Measurements from ENCODE around the gene THAP6. TPM values are rescaled to one million over a fixed set of nuclear protein-coding genes. Genes with fewer than 3 reads are reported as not detected.

Gene THAP6
- total and polyA plus RNA-seq, 3 donors from 2014 or later, result 30.2 to 44.0 (median 35.1) TPM

DNA sequence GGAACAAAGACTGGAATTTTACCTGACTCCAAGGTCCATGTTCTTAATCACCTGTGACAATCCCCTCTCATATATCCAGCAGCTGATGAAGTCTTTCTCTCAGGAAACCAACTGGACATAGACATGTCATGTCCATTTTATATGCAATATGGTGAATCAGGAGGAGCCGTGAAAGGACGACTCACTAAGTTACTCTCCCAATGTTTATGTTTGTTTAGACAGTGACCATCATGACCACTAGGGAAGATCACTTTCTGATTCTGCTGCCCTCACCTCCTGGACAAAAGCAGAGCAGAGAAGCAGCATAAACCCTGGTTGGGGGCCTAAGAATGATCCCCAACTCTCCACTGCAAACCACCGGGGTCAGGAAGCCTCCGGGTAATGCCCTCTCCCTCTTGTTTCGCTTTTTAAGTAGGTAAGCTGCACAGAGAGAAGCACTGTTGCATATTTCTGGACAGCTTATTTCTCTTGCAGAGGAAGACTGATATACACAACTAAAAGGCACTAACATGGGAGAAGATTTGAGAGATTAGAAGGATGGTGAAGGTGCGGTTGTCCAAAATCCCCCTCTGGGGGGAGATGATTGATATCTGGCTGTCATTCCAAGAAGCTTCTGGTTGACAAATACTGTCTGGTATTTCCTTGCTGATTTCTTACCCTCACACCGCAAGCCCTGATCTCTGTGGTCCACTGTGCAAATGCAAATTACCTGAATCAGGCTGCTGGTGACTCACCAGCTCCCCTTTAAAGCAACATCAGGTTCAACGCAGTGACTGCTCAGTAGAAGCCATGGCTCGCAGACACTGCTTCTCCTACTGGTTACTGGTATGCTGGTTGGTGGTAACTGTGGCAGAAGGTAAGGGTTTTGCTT, 41.3 kb downstream of the THAP6 start, which contains the start of gene ODAPH:
TSS of gene ODAPH (plus strand) at position 773 of the 871 bp plus-strand sequence. CDS start at position 790, 17 bp downstream.
- H3K9me3 ChIP-seq, result no peaks in the 10 kb centered on the region
- H3K27me3 ChIP-seq, result no peaks in the 10 kb centered on the region
- DNase-seq, result no peak
- no peak within 1 kb of the TSS for H3K27ac ChIP-seq
- TF ChIP-seq POLR2A (IDR thresholded peaks at IDR 0.05), result no peak
- TF ChIP-seq, protein P1, sequence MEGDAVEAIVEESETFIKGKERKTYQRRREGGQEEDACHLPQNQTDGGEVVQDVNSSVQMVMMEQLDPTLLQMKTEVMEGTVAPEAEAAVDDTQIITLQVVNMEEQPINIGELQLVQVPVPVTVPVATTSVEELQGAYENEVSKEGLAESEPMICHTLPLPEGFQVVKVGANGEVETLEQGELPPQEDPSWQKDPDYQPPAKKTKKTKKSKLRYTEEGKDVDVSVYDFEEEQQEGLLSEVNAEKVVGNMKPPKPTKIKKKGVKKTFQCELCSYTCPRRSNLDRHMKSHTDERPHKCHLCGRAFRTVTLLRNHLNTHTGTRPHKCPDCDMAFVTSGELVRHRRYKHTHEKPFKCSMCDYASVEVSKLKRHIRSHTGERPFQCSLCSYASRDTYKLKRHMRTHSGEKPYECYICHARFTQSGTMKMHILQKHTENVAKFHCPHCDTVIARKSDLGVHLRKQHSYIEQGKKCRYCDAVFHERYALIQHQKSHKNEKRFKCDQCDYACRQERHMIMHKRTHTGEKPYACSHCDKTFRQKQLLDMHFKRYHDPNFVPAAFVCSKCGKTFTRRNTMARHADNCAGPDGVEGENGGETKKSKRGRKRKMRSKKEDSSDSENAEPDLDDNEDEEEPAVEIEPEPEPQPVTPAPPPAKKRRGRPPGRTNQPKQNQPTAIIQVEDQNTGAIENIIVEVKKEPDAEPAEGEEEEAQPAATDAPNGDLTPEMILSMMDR (IDR thresholded peaks at IDR 0.05), result no peak
- no peaks in the 10 kb centered on the region for H3K36me3 ChIP-seq (ENCODE audit: low read depth, missing control alignments)
- H3K4me3 ChIP-seq, result no peak within 1 kb of the TSS
- WGBS, 2 donors, result 64 to 72% methylated on average over 9 of the region's 9 CpGs
- intact Hi-C loops (cut with DNase I; ENCODE audit: low total_unique reads), result no loop called here
- no peaks in the 10 kb centered on the region for H3K4me1 ChIP-seq

DNA sequence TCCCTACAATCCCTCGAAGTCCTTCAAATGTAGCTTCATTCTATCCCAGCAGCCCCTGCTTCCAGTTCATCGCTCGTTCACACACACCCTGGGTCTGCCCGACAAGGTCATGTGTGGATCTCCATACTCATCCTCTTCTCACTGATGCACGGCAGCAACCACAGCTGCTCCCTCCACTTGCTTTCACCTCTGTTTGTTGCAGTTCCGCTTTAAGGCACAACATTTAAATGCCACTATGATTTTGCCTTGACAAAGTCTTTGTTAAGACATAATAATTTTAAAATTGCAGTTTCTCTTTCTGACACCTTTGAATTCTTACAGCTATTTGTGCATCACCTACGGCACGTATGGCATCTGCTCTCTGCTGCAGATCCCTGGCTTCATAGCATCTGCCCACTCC, 43.4 kb downstream of the THAP6 start:
- Histone ChIP-seq H3K4me1 (no peaks in the 10 kb centered on the region), H3K9me3 (no peaks in the 10 kb centered on the region), H3K27ac (no peak overlapping the region), H3K27me3 (no peaks in the 10 kb centered on the region), H3K36me3 (ENCODE audit: low read depth, missing control alignments) (no peaks in the 10 kb centered on the region), H3K4me3 (no peak overlapping the region)
- intact Hi-C loops (cut with DNase I; ENCODE audit: low total_unique reads), result no loop called here
- 79 to 81% methylated on average over 8 of the region's 8 CpGs for WGBS, 2 donors
- TF ChIP-seq, protein P1 (IDR thresholded peaks at IDR 0.05), result no peak
- no peak for TF ChIP-seq POLR2A (IDR thresholded peaks at IDR 0.05)
- no peak for DNase-seq

DNA sequence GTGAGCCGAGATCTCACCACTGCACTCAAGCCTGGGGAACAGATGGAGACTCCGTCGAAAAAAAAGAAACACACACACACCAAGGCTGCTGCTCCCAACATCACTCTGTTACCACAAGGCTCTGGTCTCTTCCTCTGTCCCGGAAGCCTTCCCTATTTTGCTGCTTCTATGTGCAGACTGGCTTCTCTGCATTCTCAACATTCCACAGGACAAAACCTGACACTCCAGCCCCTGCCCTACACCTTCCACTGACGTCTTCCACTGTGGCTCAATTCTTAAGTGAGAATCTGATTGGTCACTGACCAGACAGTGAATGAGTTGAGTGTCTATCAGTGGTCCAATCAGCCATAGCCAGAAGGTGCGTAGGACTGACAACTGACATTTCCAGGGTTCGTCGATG, 47.5 kb downstream of the THAP6 start:
- peak; percentile 22 for DNase-seq
- no peaks in the 10 kb centered on the region for H3K27me3 ChIP-seq
- no peaks in the 10 kb centered on the region for H3K36me3 ChIP-seq (ENCODE audit: low read depth, missing control alignments)
- H3K4me1 ChIP-seq, result no peaks in the 10 kb centered on the region
- H3K27ac ChIP-seq, result no peak overlapping the region
- intact Hi-C loops (cut with DNase I; ENCODE audit: low total_unique reads), result no loop called here
- no peak for TF ChIP-seq POLR2A (IDR thresholded peaks at IDR 0.05)
- TF ChIP-seq, protein P1 (IDR thresholded peaks at IDR 0.05), result no peak
- H3K4me3 ChIP-seq, result no peak overlapping the region
- H3K9me3 ChIP-seq, result no peaks in the 10 kb centered on the region
- 44 to 65% methylated on average over 8 of the region's 8 CpGs for WGBS, 2 donors

DNA sequence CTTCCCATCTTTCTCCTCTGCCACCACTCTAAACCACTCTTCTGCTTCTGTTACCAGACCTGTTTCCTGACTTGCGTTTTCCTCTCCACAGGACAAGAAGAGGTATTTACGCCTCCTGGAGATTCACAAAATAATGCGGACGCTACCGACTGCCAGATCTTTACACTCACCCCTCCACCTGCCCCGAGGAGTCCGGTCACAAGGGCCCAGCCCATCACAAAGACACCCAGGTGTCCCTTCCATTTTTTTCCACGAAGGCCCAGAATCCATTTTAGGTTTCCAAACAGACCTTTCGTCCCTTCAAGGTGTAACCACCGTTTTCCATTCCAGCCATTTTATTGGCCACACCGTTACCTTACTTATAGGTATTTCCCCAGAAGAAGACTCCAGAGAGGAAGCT, 49.8 kb downstream of the THAP6 start:
- intact Hi-C loops (cut with DNase I; ENCODE audit: low total_unique reads), result no loop called here

More for the DNA sequence above, 49.8 kb downstream of the THAP6 start:
- no peaks in the 10 kb centered on the region for H3K9me3 ChIP-seq
- no peaks in the 10 kb centered on the region for H3K4me1 ChIP-seq
- H3K4me3 ChIP-seq, result no peak overlapping the region
- no peak for TF ChIP-seq POLR2A (IDR thresholded peaks at IDR 0.05)
- TF ChIP-seq, protein P1 (IDR thresholded peaks at IDR 0.05), result no peak
- DNase-seq, result no peak
- 76 to 85% methylated on average over 11 of the region's 11 CpGs for WGBS, 2 donors
- H3K36me3 ChIP-seq (ENCODE audit: low read depth, missing control alignments), result no peaks in the 10 kb centered on the region
- no peak overlapping the region for H3K27ac ChIP-seq
- H3K27me3 ChIP-seq, result no peaks in the 10 kb centered on the region
